IPS-20b (cell line): ENCODE results near the gene INHBA.

Experiments
- H3K27ac ChIP-seq: one replicate; pipeline ENCODE4 v1.5.1; 2013; ENCODE audit warnings: low read length
- H3K27me3 ChIP-seq: 2 replicates; pipeline ENCODE4 v1.6.1; 2013; ENCODE audit warnings: mild to moderate bottlenecking, low read length, inconsistent platforms; ENCODE audit not compliant: insufficient read depth
- H3K36me3 ChIP-seq: 2 replicates; pipeline ENCODE4 v1.6.1; 2013; ENCODE audit warnings: low read depth, mild to moderate bottlenecking, inconsistent platforms, low read length, moderate library complexity; ENCODE audit not compliant: insufficient read depth
- H3K4me1 ChIP-seq: 2 replicates; pipeline ENCODE4 v1.6.1; 2013; ENCODE audit warnings: mild to moderate bottlenecking, control low read depth, inconsistent platforms, low read length, moderate library complexity; ENCODE audit not compliant: insufficient read depth
- H3K4me3 ChIP-seq: 2 replicates; pipeline ENCODE4 v1.5.1; 2013; ENCODE audit warnings: mild to moderate bottlenecking, low read length, inconsistent platforms
- H3K9ac ChIP-seq: 2 replicates; pipeline ENCODE4 v1.6.1; 2013; ENCODE audit warnings: low read depth, mild to moderate bottlenecking, inconsistent platforms, low read length, moderate library complexity
- H3K9me3 ChIP-seq: 2 replicates; pipeline ENCODE4 v1.6.1; 2013; ENCODE audit warnings: mild to moderate bottlenecking, low read depth, low read length, inconsistent platforms; ENCODE audit not compliant: insufficient read depth

INHBA gene

GRCh38 chr7:41732436-41732785, 29.5 kb upstream of the INHBA start:
- Histone ChIP-seq H3K27me3 (no peaks in the 10 kb centered on the region), H3K9me3 (no peaks in the 10 kb centered on the region), H3K27ac (no peak overlapping the region), H3K4me3 (no peak overlapping the region), H3K9ac (no peak overlapping the region), H3K4me1 (no peaks in the 10 kb centered on the region), H3K36me3 (no peaks in the 10 kb centered on the region)

- Histone ChIP-seq H3K9ac (no peak overlapping the region), H3K36me3 (no peaks in the 10 kb centered on the region), H3K4me1 (no peaks in the 10 kb centered on the region), H3K27ac (no peak overlapping the region), H3K9me3 (no peaks in the 10 kb centered on the region), H3K4me3 (no peak overlapping the region), H3K27me3 (no peaks in the 10 kb centered on the region)
Measured at GRCh38 chr7:41731493-41732435, 28.9 kb upstream of the INHBA start.

GRCh38 chr7:41730668-41731067, 27.8 kb upstream of the INHBA start:
- H3K4me1 ChIP-seq = no peaks in the 10 kb centered on the region
- no peak overlapping the region for H3K27ac ChIP-seq
- no peaks in the 10 kb centered on the region for H3K9me3 ChIP-seq
- H3K4me3 ChIP-seq = no peak overlapping the region
- H3K27me3 ChIP-seq = no peaks in the 10 kb centered on the region
- H3K9ac ChIP-seq = no peak overlapping the region
- H3K36me3 ChIP-seq = no peaks in the 10 kb centered on the region

- Histone ChIP-seq H3K36me3 (no peaks in the 10 kb centered on the region), H3K4me3 (no peak overlapping the region), H3K27me3 (no peaks in the 10 kb centered on the region), H3K9me3 (no peaks in the 10 kb centered on the region), H3K4me1 (no peaks in the 10 kb centered on the region), H3K9ac (no peak overlapping the region), H3K27ac (no peak overlapping the region)
Measured at GRCh38 chr7:41730161-41730560, 27.3 kb upstream of the INHBA start.

- Histone ChIP-seq H3K36me3 (no peaks in the 10 kb centered on the region), H3K27ac (no peak overlapping the region), H3K4me1 (no peaks in the 10 kb centered on the region), H3K27me3 (no peaks in the 10 kb centered on the region), H3K9me3 (no peaks in the 10 kb centered on the region), H3K9ac (no peak overlapping the region), H3K4me3 (no peak overlapping the region)
Measured at GRCh38 chr7:41729059-41729458, 26.2 kb upstream of the INHBA start.

GRCh38 chr7:41725013-41725412, 22.1 kb upstream of the INHBA start:
- Histone ChIP-seq H3K4me1 (no peaks in the 10 kb centered on the region), H3K9ac (no peak overlapping the region), H3K27me3 (no peaks in the 10 kb centered on the region)

GRCh38 chr7:41720886-41721285, 18.0 kb upstream of the INHBA start:
- Histone ChIP-seq H3K4me3 (no peak overlapping the region), H3K9ac (no peak overlapping the region), H3K36me3 (no peaks in the 10 kb centered on the region), H3K4me1 (no peaks in the 10 kb centered on the region), H3K27me3 (no peaks in the 10 kb centered on the region), H3K27ac (no peak overlapping the region), H3K9me3 (no peaks in the 10 kb centered on the region)

More at GRCh38 chr7:41725013-41725412, 22.1 kb upstream of the INHBA start:
- Histone ChIP-seq H3K36me3 (no peaks in the 10 kb centered on the region), H3K4me3 (no peak overlapping the region), H3K27ac (no peak overlapping the region), H3K9me3 (no peaks in the 10 kb centered on the region)

GRCh38 chr7:41720046-41720445, 17.2 kb upstream of the INHBA start:
- no peaks in the 10 kb centered on the region for H3K27me3 ChIP-seq
- no peaks in the 10 kb centered on the region for H3K36me3 ChIP-seq
- no peaks in the 10 kb centered on the region for H3K9me3 ChIP-seq
- H3K9ac ChIP-seq = no peak overlapping the region
- no peak overlapping the region for H3K27ac ChIP-seq
- H3K4me1 ChIP-seq = no peaks in the 10 kb centered on the region
- no peak overlapping the region for H3K4me3 ChIP-seq

GRCh38 chr7:41716691-41717090, 13.8 kb upstream of the INHBA start:
- no peaks in the 10 kb centered on the region for H3K9me3 ChIP-seq
- H3K27ac ChIP-seq = no peak overlapping the region
- H3K4me3 ChIP-seq = no peak overlapping the region

GRCh38 chr7:41715000-41715399, 12.1 kb upstream of the INHBA start:
- no peaks in the 10 kb centered on the region for H3K9me3 ChIP-seq
- no peak overlapping the region for H3K27ac ChIP-seq
- H3K4me1 ChIP-seq = peaks cover 2% of the 10 kb centered on the region; the same call in 1 of the 2 replicates
- no peak overlapping the region for H3K4me3 ChIP-seq
- H3K9ac ChIP-seq = no peak overlapping the region
- no peaks in the 10 kb centered on the region for H3K36me3 ChIP-seq
- H3K27me3 ChIP-seq = no peaks in the 10 kb centered on the region

More at GRCh38 chr7:41716691-41717090, 13.8 kb upstream of the INHBA start:
- Histone ChIP-seq H3K36me3 (no peaks in the 10 kb centered on the region), H3K27me3 (no peaks in the 10 kb centered on the region), H3K9ac (no peak overlapping the region), H3K4me1 (no peaks in the 10 kb centered on the region)

GRCh38 chr7:41711283-41712064, 8.6 kb upstream of the INHBA start:
- no peaks in the 10 kb centered on the region for H3K36me3 ChIP-seq
- H3K9me3 ChIP-seq = no peaks in the 10 kb centered on the region
- H3K27ac ChIP-seq = no peak overlapping the region
- peak overlapping the region; percentile 43 for H3K4me3 ChIP-seq
- peaks cover 8% of the 10 kb centered on the region; the same call in 1 of the 2 replicates for H3K4me1 ChIP-seq
- no peak overlapping the region for H3K9ac ChIP-seq
- peaks cover 8% of the 10 kb centered on the region for H3K27me3 ChIP-seq

- no peak overlapping the region for H3K9ac ChIP-seq
- H3K27ac ChIP-seq = no peak overlapping the region
Measured at GRCh38 chr7:41710838-41711237, 7.9 kb upstream of the INHBA start.

More at GRCh38 chr7:41710838-41711237, 7.9 kb upstream of the INHBA start:
- peaks cover 14% of the 10 kb centered on the region; the same call in 1 of the 2 replicates for H3K4me1 ChIP-seq
- no peaks in the 10 kb centered on the region for H3K36me3 ChIP-seq
- peaks cover 14% of the 10 kb centered on the region for H3K27me3 ChIP-seq
- no peaks in the 10 kb centered on the region for H3K9me3 ChIP-seq
- H3K4me3 ChIP-seq = no peak overlapping the region
